Stimulated activated CD4-positive, alpha-beta T cell treated with anti-CD3 and anti-CD28 coated beads, Interleukin-12 subunit alpha, Interleukin-12 subunit beta, amount 100 ng/mL, for 4 hours (primary cell): ENCODE measurements around the gene SLC35F1.
A peak's percentile ranks its signal among the peaks of the same experiment; 100 is the strongest.

ENCODE experiments used
- DNase-seq: peaks from one replicate; pipeline ENCODE4 v3.0.0-alpha.2; 2020

SLC35F1 gene

DNA sequence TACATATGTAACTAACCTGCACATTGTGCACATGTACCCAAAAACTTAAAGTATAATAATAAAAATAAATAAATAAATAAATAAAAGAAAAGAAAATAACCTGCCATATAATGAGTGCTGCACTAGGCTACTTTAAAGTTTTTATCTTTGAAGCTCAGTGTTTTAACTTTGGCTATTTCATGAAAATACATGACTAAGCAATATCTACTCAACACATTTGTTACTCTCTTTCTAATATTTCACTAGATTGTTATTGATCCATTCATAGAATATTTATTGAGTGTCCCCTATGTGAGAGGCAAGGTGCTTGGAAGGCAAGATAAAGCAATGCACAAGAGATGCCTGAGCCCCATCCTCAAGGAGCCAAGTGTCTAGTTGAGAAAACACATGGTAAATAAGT lies 221.7 kb downstream of the SLC35F1 start:
- no peak for DNase-seq

DNA sequence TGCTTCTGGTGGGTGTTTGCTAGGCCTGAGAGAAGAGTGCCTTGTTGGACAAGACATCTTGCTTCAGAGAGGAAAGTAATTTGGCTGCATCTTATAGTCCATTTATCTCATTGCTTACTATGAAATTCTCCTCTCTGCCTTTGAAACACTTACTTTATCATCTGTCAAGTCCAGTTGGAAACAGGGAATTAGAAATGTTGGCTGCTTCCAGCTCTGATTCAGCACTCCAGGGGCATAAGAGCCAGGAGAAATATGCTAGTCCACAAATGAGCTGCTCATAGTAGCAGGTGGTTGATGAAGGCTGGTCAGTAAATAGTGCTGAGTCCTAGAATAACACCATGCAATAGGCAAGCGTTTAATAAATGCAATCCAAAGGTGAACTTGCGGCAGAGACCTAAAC lies 227.1 kb downstream of the SLC35F1 start:
- DNase-seq: no peak

DNA sequence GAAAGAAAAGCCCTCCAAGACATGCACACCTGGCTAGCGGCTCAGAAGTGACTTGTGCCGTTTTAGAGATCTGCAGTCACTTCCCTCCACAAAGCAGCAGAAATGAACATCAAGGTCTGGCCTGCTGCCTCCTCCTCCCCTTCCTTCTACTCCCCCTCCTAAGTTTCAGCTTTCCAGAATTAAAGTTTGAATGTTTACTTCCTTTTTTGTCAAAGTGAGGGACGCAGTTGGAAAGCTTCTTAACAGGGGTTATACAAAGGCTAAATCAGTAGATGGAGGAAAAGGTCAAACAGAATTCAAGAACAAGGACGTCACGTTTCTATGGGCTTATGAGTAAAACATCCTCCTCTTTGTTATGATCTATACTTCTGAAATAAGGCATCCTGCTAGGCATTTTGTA lies 227.7 kb downstream of the SLC35F1 start:
- no peak for DNase-seq

DNA sequence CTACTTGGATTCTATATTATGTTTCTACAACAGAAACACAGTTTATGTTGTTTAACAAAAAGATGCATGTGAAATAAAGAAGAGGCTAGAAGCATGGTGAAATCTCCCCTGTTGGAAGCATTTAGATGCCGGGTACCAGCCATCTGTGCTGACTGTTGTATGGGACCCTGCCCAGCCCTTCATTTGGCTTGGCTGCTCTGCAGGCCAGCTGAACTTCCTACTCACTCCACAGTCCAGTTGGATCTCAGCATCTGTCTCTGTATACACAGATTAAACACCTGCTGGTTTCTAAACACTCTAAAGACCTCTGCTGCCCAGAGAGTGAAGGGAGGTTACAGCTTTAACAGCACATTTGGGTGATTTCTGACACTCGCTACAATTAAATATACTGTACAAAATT lies 228.3 kb downstream of the SLC35F1 start:
- no peak for DNase-seq

DNA sequence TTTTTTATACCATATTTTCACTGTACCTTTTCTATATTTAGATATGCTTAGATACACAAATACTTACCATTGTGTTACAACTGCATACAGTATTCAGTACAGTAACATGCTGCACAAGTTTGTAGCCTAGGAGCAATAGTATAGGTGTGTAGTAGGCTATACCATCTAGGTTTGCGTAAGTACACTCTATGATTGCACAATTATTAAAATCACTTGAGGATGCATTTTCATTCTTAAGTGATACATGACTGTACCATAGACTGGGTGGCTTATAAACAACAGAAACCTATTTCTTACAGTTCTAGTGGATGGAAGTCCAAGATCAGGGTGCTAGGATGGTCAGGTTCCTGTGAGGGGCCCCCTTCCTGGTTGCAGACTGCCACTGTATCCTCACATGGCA lies 234.1 kb downstream of the SLC35F1 start:
- DNase-seq: no peak

DNA sequence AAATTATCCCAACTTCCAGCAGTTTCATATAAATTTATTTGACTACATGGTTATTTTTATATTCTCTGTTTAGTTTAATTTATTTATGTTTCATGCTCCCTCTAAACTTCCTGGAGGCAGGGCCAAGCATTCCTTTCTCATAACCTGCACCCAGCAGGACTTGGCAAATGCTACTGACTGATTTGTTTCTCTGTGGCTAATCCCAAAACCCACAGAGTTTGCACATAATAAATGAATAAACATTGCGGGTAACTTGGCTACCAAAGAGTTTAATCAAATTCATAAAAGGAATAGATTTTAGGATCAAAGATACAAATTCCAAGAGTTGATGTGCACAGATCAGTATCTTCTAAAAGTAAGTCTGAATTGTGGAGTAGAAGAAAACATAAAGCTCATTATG lies 239.5 kb downstream of the SLC35F1 start:
- DNase-seq: no peak

DNA sequence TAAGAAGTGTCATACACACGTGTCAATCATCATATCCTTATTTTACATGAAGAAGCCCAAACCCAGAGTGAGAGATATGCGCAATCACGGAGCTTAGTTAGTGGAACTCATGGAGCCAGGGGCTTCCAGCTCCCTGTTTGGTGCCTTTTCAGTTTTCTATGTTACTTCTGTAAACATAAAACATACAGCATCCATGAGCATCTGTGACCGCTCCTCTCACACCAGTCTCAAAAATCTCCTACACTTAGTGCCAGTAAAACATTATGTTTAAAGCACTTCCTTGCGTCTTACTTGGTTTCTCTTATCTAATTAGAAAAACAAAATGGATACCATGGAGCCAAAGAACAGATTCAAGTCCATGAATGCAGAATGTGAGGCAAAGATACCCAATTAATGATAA lies 240.4 kb downstream of the SLC35F1 start:
- no peak for DNase-seq

DNA sequence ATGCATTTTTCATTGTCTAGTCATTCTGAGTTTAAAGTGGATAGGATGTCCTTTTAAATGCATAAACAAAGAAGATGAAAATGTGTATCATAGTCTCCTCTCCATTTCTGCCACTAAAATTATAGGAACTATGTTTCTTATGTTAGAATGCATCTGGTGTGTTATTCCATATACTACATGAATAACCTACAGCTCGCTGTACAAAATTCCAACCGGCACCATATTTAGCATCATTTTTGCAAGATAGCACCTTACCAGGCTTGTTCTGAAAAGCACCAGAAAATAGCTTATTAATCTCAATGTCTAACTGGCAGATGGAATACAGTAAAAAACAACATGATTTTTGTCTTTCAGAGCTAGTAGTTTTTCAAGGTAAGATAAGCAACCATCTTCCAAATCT lies 241.5 kb downstream of the SLC35F1 start:
- no peak for DNase-seq

DNA sequence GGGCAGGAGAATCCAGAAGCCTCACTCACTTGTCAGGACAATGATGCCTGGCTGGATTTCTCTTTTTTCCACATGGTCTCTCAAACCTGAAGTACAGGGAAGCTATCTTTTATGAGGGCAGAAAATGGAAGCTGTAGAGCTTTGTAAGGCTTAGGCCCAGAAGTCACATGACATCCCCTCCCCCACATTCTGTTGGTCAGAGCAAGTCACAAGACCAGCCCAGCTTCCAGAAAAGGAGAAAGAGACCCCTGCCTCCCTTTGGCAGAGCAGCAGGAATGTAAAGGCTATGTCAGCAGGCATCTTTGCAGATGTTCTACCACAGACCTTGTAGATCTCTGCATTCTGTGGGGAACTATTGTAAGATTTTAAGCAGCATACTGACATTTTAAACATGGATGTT lies 245.5 kb downstream of the SLC35F1 start:
- no peak for DNase-seq

DNA sequence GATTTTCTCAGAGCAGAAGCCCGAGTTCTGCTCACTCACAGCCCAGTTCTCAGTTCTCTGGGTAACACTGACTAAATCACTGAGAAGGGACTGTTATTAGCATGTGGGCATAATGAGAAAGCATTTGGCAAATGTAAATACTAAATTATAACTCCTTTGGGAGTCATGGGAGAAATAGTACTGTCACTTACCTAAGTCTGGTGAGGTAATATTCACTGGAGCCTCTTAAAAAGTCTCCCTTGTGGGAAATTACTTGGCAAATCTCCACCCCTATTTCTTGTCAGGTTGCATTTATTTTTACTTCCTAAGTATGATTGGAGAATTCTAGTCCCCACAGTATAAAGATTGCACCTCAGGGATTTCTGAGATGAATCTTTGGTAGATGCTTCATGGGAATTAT lies 254.3 kb downstream of the SLC35F1 start:
- no peak for DNase-seq

DNA sequence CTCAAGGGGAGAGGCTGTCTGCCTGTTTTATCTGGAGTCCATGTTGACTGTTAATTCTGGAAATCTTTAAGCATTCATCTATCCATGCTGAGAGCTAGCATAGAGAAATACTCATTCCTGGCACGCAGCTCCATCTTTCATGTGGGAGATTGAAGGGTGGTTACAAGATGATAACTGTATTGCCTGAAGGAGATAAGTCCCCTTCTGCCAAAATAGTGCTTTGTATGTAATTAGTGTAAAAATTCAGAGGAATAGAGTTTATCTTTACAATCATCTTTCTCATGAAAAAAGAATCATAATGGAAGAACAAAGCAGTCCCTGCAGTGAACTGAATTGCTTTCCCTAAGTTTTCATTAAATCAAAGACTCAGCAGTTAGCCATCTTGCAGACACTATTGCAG lies 256.5 kb downstream of the SLC35F1 start:
- DNase-seq: no peak

DNA sequence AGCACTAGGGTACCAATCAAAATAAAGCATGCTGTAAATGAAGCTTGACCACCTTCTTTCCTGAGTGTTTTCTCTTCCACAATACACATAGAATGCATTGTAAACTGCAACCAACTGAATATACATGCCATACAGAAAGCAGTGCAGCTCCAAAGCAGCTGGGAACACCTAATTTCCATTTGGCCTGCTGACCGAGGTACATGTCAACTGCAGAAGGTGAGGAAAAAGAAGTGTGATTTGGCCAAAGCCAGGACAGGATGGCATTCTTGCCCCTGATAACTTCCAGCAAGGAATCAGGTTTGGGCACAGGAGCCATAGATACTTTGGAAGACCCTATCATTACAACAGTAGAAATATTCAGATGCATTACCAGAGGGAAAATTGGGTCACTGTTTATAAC lies 258.4 kb downstream of the SLC35F1 start:
- DNase-seq: no peak

DNA sequence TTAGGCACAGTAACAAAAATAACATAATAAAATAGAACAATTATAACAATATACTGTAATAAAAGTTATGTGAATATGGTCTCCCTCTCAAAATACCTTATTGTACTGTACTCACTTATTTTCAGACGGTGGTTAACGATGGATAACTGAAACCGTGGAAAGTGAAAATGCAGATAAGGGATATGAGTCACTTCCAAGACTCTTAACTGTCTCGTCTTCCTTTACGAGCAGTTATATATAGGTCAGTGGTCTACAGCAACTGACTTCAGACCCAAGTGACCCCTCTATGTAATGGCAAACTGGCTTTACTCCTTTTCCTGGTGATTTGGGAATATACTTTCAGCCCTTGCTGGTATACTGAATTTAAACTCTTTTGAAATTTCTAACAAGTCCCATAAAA lies 261.4 kb downstream of the SLC35F1 start:
- no peak for DNase-seq

DNA sequence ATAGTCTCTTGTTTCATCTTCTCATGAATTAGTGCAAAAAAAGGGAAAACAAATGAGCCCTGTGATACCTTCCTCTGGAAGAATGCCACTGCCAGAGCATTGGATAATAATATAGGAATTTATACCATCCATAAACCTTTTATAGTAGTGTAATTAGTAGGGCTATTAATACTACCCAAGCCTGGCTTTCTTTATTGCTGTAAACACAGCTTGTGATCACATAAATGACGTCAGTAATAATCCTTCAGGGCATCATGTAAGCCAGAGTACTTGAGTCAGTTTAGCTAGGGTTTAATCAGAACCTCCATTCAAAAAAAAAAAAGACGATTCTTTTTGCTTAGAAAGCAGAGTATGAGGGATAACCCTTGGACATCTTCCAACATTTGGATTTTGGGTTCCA lies 264.8 kb downstream of the SLC35F1 start:
- no peak for DNase-seq

DNA sequence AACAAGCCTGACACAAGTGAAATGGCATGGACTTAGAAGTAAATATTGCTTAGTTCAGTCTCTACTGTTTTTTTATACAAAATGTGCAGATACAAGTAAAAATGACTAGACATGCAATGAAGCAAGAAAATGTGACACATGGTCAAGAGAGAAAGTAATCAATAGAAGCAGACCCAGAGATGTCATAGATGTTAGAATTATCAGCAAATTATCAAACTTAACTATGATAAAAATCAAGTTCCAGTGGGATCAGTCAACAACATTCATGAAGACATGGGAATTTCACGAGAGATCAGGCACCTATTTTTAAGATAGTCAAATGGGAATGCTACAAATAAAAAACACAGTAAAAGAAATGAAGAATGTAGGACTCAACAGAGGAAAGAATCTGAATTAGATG lies 267.0 kb downstream of the SLC35F1 start:
- DNase-seq: no peak

DNA sequence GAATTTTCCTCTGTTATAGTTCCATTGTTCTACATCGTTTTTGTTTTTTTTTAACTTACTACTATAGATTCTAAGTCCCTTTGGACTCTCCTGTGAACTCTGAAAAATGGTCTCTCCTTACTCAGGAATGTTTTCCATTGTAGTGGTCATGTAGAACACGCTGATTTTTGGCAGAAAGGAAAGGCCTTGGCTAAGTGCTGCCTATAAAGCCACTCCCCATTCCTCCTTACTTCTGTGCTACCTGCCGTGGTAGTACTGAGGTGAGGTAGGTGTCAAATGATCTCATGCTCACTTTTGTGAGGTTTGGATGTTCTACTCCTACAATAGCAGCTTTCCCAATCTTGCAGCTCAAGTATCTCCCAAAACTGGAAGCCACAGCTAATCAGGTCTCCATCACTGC lies 270.7 kb downstream of the SLC35F1 start:
- DNase-seq: no peak

DNA sequence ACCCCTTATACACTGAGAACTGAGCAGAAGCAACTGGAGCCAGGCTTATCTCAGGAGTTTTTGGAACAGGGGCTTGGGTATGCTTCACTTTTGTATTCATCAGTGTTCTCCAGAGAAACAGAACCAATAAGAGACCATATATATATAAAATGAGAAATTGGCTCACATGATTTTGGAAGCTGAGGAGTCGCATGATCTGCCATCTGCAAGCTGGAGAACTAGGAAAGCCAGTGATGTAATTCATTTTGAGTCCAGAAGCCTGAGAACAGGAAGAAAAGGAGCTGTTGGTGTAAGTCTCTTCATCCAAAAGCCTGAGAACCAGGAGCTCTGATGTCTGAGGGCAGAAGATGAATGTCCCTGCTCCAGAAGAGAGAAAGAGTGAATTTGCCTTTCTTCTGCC lies 272.0 kb downstream of the SLC35F1 start:
- no peak for DNase-seq

DNA sequence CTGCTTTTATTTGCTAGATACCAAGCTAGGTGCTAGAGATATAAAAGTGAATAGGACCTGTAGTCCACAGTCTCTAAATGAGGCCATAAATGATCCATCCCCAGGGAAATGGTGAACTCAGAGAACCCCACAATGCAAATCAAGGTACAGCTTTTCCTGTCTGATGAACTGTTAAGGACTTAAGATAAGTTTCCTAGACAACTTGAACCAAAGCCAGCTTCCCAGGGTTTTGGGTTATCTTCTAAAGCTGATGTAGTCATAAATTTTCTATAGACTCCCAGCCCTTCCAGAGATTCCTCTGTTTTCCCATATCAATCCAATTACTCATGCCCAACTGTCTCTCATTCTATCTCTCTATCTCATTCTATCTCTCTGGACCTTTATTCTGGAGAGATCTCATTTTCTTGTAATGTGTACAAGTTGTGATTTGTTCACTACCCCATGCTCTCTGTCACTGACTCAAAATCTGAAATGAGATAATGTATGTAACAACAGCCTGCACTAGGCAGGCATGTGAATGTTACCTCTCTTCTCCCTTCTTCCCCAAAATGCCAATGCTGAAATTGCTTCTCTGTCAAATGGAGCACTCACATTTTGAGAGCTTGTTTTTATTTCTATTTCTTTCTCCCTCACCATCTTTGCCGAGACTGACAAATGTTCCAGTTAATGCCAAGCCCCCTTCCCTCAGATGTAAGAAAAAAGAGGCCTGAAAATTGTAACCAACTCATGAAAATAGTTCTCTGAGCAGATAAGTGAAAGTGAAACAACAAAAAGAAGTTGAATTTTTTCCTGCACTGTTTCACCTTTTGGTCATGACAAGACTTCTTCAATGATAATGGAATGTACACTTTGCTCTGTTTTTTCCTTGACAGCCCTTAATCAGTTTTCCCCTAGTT lies 279.9 kb downstream of the SLC35F1 start:
- no peak for DNase-seq

DNA sequence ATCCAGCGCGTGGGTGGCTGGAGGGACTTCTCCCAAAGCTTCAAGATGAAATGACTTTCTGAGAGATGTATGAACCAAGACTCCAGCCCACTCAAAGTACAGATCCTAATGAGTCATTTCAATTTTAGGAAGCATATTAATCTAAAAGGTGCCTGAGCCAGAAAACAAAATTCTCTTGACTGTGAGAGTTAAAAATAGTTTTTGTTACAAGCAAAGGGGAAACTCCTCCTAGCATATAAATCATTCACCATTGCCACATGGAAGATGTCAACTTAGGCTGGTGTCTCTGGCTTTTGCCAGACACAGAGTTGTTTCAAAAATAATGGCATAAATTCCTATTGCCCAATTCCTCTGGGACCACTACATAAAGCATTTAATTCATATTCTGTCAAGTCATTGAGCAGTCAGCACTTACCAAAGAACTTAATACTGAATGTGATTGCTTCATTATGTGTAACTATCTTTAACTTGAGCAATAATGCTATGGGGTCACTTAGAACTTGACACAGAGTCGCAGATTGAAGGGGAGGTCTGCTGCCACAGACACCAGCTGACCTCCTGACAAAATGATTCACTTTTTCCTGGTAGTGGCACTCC lies 280.6 kb downstream of the SLC35F1 start:
- peak; percentile 9 for DNase-seq

DNA sequence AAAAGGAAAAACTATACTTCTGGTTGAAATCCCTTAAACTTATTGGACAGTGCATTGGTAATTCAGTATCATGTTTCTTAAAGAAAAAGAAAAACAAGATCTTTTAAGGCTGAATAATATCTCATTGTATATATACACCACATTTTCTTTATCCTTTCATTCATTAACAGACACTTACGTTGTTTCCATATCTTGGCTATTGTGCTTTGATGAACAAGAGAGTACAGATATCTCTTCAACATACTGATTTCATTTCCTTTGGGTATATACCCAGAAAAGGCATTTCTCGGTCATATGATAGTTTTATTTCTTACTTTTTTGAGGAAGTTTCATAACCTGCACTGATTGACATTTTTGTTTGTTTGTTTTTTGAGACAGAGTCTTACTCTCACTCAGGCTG lies 281.5 kb downstream of the SLC35F1 start:
- no peak for DNase-seq

DNA sequence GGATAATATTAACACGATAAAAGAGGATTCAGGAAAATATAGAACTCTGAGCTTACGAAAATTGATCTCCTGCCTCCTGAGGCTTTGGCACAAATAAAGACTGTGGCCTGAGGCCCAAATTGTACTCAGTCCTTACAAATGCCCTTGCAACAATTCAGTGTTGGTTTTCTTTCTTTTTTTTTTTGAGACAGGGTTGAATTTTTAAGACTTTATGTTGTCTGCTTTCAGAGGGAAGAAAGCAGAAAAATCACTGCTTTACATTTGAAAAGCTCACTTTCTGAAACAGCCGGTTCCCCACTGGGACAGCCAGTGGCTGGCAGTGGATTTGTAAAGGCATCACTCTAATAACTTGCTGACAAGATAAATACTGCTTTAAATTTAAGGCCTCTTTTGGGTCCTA lies 290.5 kb downstream of the SLC35F1 start:
- DNase-seq: no peak

DNA sequence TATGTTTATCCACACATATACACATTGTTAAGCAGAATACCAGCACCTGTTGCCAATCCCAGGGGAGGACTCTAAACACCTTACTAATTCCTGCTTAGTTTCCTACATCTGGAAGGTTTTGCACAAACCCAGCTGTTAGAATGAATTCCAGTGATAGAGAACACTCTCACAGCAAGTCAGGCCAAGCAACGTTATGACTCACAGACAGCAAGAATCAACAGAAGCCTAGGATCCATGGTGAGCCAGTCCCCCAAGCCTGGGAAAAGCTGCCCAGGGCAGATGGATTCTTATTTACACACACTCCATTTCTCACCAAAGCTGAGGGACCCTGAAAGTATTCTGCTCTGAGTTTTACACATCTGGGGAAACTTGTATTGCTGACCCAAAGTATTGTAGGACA lies 291.7 kb downstream of the SLC35F1 start:
- DNase-seq: no peak

DNA sequence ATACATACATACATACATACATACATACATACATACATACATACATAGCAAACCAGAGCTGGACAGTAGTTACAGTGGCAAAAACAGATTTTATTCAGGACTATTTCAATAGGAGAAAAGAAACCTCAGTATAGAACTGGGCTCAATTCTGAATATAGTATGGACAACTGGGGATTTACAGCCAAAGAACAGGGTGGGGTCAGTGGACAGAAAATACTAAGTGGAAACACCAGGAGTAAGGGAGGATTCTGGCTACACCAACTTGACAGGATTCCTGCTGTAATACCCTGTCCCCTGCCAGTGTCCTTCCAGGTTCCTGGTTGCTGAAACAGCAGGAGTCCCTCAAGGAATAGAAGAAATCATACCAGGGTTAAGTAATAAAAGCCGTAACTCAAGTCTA lies 293.1 kb downstream of the SLC35F1 start:
- DNase-seq: no peak

DNA sequence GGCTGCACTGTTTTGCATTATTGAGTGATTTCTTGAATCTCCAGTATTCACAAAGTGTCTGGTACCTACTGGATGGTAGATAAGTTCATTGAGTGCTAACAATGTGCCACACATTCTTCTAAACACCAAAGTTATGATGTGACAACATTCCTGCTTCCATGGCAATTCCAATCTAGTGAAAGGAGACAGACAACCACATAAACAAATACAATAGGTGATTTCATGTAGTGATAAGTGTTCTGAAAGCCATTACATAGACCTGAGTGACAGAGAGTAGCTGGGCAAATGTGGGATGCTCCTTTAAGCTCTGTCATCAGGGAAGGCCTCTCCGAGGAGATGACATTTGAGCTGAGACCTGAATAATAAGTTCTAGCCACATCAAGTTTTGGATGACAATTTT lies 295.5 kb downstream of the SLC35F1 start:
- no peak for DNase-seq

DNA sequence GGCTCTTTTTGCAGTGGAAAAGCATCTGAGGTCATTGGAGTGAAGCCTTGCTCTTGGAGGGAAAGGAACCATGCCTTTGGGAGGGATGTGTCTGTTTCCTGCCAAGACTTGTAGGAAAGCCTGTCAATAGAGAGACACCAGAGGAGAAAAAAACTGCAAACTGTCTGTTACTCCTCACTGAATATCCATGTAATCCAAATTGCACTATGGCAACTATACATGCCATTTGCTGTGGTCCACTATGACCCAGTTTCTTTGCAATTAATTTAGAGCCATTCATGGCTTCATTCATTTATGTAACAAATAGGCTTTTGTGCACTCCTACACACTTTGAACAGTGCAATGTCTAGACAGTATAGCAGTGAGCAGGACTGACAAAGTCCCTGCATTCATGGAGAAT lies 296.5 kb downstream of the SLC35F1 start:
- no peak for DNase-seq
